Esophagus muscularis mucosa (tissue), 4 donors: ENCODE data around the gene CDC42SE2. TPM values are rescaled to one million over a fixed set of nuclear protein-coding genes. Genes with fewer than 3 reads are reported as not detected.

Experiments used
- DNase-seq: peaks from one replicate; pipeline ENCODE4 v3.0.0-alpha.2; 2017; ENCODE audit errors: extremely low spot score
- H3K27ac ChIP-seq, 4 donors: fragments of 200-600 bp; sonication (generic); replicated peaks in 1 of 4; 1 replicate in 3 of 4; 2 replicates in 1 of 4; pipeline ENCODE4 v1.5.1; 2016 to 2019; ENCODE audit warnings: mild to moderate bottlenecking in 1 of 4
- H3K27me3 ChIP-seq, 4 donors: fragments of 200-600 bp; sonication (generic); one replicate each; pipeline versions ENCODE4 v1.5.1 to v1.6.0; 2016 to 2019
- H3K36me3 ChIP-seq, 4 donors: fragments of 200-600 bp; sonication (generic); one replicate each; pipeline ENCODE4 v1.5.1; 2016 to 2019
- H3K4me1 ChIP-seq, 4 donors: fragments of 200-600 bp; sonication (generic); one replicate each; pipeline ENCODE4 v1.5.1; 2016 to 2019
- H3K4me3 ChIP-seq, 4 donors: fragments of 200-600 bp; sonication (generic); 1 replicate in 2 of 4; 2 replicates in 2 of 4; pipeline ENCODE4 v1.5.1; 2016 to 2019; ENCODE audit warnings: mild to moderate bottlenecking in 4 of 4, moderate library complexity in 1 of 4
- H3K9me3 ChIP-seq, 4 donors: fragments of 200-600 bp; sonication (generic); 1 replicate in 3 of 4; 2 replicates in 1 of 4; pipeline ENCODE4 v1.5.1; 2016 to 2019
- CTCF ChIP-seq, 3 experiments: fragments of 200-600 bp in 2 of 3; fragments of 450-650 bp in 1 of 3; sonication (generic) in 2 of 3; IDR thresholded peaks; one replicate each; pipeline ENCODE4 v1.5.1; 2017 to 2019; ENCODE audit warnings: antibody characterized with exemption in 3 of 3, mild to moderate bottlenecking in 2 of 3, moderate library complexity in 1 of 3
- EP300 ChIP-seq: sonication (generic); formaldehyde crosslinking; IDR thresholded peaks from one replicate; pipeline ENCODE4 v1.6.1; 2017; ENCODE audit warnings: antibody characterized with exemption
- POLR2A ChIP-seq: fragments of 450-650 bp; IDR thresholded peaks from one replicate; pipeline ENCODE4 v1.6.1; 2017; ENCODE audit warnings: antibody characterized with exemption, moderate library complexity, mild to moderate bottlenecking, low read depth
- POLR2AphosphoS5 ChIP-seq, 2 donors: sonication (generic); formaldehyde crosslinking; IDR thresholded peaks; one replicate each; pipeline ENCODE4 v1.6.1; 2017; ENCODE audit warnings: antibody characterized with exemption in 2 of 2
- WGBS: methylation state at CpG from one replicate; pipeline ENCODE4 v1.1.5; 2018; 5-methylcytosine and 5-hydroxymethylcytosine counted together
- intact Hi-C: fragments of 100-400 bp; cut with DNase I; formaldehyde crosslinking; loops from one replicate; pipeline ENCODE4 v1.15.1; 2023
- total RNA-seq, 4 donors: library from RNA; depleted of rRNA; stranded (reverse); fragments of >200 nt; gene quantifications; one replicate each; pipeline versions ENCODE4 v1.1.0 to v1.2.1, GENCODE V29; 2016

Gene CDC42SE2
- total RNA-seq, 4 donors from 2014 or later = 23.1 to 28.0 (median 25.4) TPM

- TF ChIP-seq POLR2A = no peak
- no peak for TF ChIP-seq POLR2AphosphoS5 (IDR thresholded peaks at IDR 0.05)
- no peak for TF ChIP-seq EP300
- no peak for TF ChIP-seq CTCF (IDR thresholded peaks at IDR 0.05)
- Histone ChIP-seq H3K27me3 (no peaks in the 10 kb centered on the region), H3K9me3 (no peaks in the 10 kb centered on the region), H3K4me1 (peaks cover 0 to 5% (median 0%) of the 10 kb centered on the region in 4 donors), H3K4me3 (no peak overlapping the region), H3K36me3 (peaks cover 0 to 5% (median 0%) of the 10 kb centered on the region in 4 donors), H3K27ac (no peak overlapping the region)
- intact Hi-C loops = no loop called here
- 97% methylated on average over 3 of the region's 3 CpGs for WGBS
- DNase-seq = no peak
Observed at GRCh38 chr5:131289738-131290137, 25.9 kb downstream of the CDC42SE2 start.

- DNase-seq = no peak
- intact Hi-C loops = no loop called here
- H3K9me3 ChIP-seq = no peaks in the 10 kb centered on the region
- no peak for TF ChIP-seq POLR2AphosphoS5 (IDR thresholded peaks at IDR 0.05)
- no peak for TF ChIP-seq EP300
- TF ChIP-seq CTCF (IDR thresholded peaks at IDR 0.05) = no peak
- no peak for TF ChIP-seq POLR2A
- no peaks in the 10 kb centered on the region for H3K4me1 ChIP-seq
- H3K36me3 ChIP-seq = no peaks in the 10 kb centered on the region
- H3K27ac ChIP-seq = no peak overlapping the region
- 94% methylated on average over 2 of the region's 2 CpGs for WGBS
- H3K4me3 ChIP-seq = no peak overlapping the region
- no peaks in the 10 kb centered on the region for H3K27me3 ChIP-seq
Observed at GRCh38 chr5:131296213-131296672, 32.4 kb downstream of the CDC42SE2 start.

- no peak overlapping the region for H3K4me3 ChIP-seq
- 88% methylated on average over 5 of the region's 5 CpGs for WGBS
- H3K36me3 ChIP-seq = no peaks in the 10 kb centered on the region
- intact Hi-C loops = no loop called here
- H3K4me1 ChIP-seq = peaks cover 0 to 4% (median under 1%) of the 10 kb centered on the region in 4 donors
- no peak for DNase-seq
- TF ChIP-seq EP300 = no peak
- H3K27me3 ChIP-seq = no peaks in the 10 kb centered on the region
- H3K27ac ChIP-seq = no peak overlapping the region
- H3K9me3 ChIP-seq = no peaks in the 10 kb centered on the region
Observed at GRCh38 chr5:131297886-131298285, 34.0 kb downstream of the CDC42SE2 start.

GRCh38 chr5:131299465-131299864 lies 35.6 kb downstream of the CDC42SE2 start:
- Histone ChIP-seq H3K9me3 (no peaks in the 10 kb centered on the region), H3K36me3 (no peaks in the 10 kb centered on the region), H3K27ac (no peak overlapping the region), H3K27me3 (no peaks in the 10 kb centered on the region), H3K4me3 (no peak overlapping the region), H3K4me1 (peaks cover 5 to 16% (median 13%) of the 10 kb centered on the region in 4 donors)
- DNase-seq = no peak
- intact Hi-C loops = no loop called here
- TF ChIP-seq CTCF (IDR thresholded peaks at IDR 0.05) (no peak), POLR2AphosphoS5 (IDR thresholded peaks at IDR 0.05) (no peak), POLR2A (no peak), EP300 (no peak)
- 95% methylated on average over 3 of the region's 3 CpGs for WGBS

- Histone ChIP-seq H3K9me3 (no peaks in the 10 kb centered on the region), H3K4me1 (peaks cover 5 to 21% (median 15%) of the 10 kb centered on the region in 4 donors), H3K27me3 (no peaks in the 10 kb centered on the region), H3K36me3 (no peaks in the 10 kb centered on the region), H3K4me3 (no peak overlapping the region), H3K27ac (no peak overlapping the region)
- TF ChIP-seq CTCF (IDR thresholded peaks at IDR 0.05) (no peak), POLR2A (no peak), EP300 (no peak), POLR2AphosphoS5 (IDR thresholded peaks at IDR 0.05) (no peak)
- intact Hi-C loops = no loop called here
- 81% methylated on average over 6 of the region's 6 CpGs for WGBS
- DNase-seq = no peak
Observed at GRCh38 chr5:131302506-131302905, 38.7 kb downstream of the CDC42SE2 start.
